ENCODE measurements around the gene EIPR1.

Gene EIPR1

DNA sequence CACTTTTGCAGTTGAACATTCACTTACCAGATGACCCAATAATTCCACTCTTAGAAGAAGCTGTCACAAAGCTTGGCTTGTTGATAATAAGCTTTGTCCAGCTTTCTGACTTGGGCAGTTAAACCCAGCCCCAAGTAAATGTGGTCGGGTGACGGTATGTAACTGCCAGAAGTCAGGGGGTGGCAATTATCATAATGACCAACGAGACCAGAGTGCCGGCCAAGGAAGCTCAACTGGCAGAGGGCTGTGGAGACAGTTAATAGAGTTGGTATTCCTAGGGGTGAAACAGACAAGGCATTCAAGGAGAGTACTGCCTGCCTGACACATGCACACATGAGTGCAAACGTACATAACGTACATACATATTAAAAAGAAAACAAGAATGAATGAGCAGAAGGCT is 116.7 kb downstream of the EIPR1 start:
- Mint-ChIP-seq H3K4me1 (peaks cover 13% of the 10 kb centered on the region), H3K27me3 (no peaks in the 10 kb centered on the region), H3K36me3 (peaks cover 57% of the 10 kb centered on the region), H3K4me3 (no peak overlapping the region), H3K27ac (no peak overlapping the region), H3K9me3 (no peaks in the 10 kb centered on the region)
- ATAC-seq, result no peak

GRCh38 chr2:3257826-3258225 is 119.8 kb downstream of the EIPR1 start:
- Mint-ChIP-seq H3K27me3 (no peaks in the 10 kb centered on the region), H3K36me3 (peaks cover 71% of the 10 kb centered on the region), H3K27ac (peak overlapping the region; percentile 53), H3K9me3 (no peaks in the 10 kb centered on the region), H3K4me1 (peaks cover 43% of the 10 kb centered on the region), H3K4me3 (no peak overlapping the region)
- no peak for ATAC-seq

DNA sequence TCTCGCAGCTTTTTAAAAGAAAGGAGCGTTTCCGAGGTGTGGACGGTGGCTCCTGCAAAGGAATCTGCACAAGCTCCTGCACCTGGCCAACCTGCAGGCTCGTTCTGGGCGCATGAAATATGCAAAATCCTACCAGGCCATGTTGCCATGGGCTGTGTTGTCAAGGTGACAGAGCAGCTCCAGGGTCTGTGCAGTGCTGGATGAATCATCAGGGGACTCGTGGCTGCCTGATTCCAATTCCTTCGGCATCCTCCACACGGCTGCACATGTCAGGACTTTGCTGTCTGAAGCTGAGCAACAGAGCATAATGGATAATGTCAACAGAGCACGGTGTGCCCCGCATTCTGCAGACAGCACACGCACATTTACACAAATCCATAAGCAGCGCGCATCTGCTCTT is 120.5 kb downstream of the EIPR1 start:
- no peak overlapping the region for H3K4me3 Mint-ChIP-seq
- H3K36me3 Mint-ChIP-seq, result peaks cover 70% of the 10 kb centered on the region

GRCh38 chr2:3256605-3257004 is 121.0 kb downstream of the EIPR1 start:
- no peaks in the 10 kb centered on the region for H3K9me3 Mint-ChIP-seq
- no peak for ATAC-seq
- H3K27ac Mint-ChIP-seq, result peak overlapping the region; percentile 92
- H3K4me3 Mint-ChIP-seq, result no peak overlapping the region
- H3K27me3 Mint-ChIP-seq, result no peaks in the 10 kb centered on the region
- peaks cover 70% of the 10 kb centered on the region for H3K36me3 Mint-ChIP-seq
- peaks cover 43% of the 10 kb centered on the region for H3K4me1 Mint-ChIP-seq

More for the DNA sequence above, 120.5 kb downstream of the EIPR1 start:
- peaks cover 43% of the 10 kb centered on the region for H3K4me1 Mint-ChIP-seq
- H3K9me3 Mint-ChIP-seq, result no peaks in the 10 kb centered on the region
- H3K27me3 Mint-ChIP-seq, result no peaks in the 10 kb centered on the region
- peak overlapping the region; percentile 53 for H3K27ac Mint-ChIP-seq
- ATAC-seq, result no peak

GRCh38 chr2:3256157-3256556 is 121.5 kb downstream of the EIPR1 start:
- ATAC-seq, result no peak
- peak overlapping the region; percentile 92 for H3K27ac Mint-ChIP-seq

GRCh38 chr2:3254442-3254941 is 123.1 kb downstream of the EIPR1 start:
- H3K27me3 Mint-ChIP-seq, result no peaks in the 10 kb centered on the region
- peak overlapping the region; percentile 92 for H3K27ac Mint-ChIP-seq
- peak overlapping the region; percentile 30 for H3K4me3 Mint-ChIP-seq
- peaks cover 2% of the 10 kb centered on the region for H3K9me3 Mint-ChIP-seq
- ATAC-seq, result peak; percentile 92
- peaks cover 68% of the 10 kb centered on the region for H3K36me3 Mint-ChIP-seq
- H3K4me1 Mint-ChIP-seq, result peaks cover 42% of the 10 kb centered on the region

More at GRCh38 chr2:3256157-3256556, 121.5 kb downstream of the EIPR1 start:
- H3K36me3 Mint-ChIP-seq, result peaks cover 70% of the 10 kb centered on the region
- peaks cover 43% of the 10 kb centered on the region for H3K4me1 Mint-ChIP-seq
- H3K27me3 Mint-ChIP-seq, result no peaks in the 10 kb centered on the region
- no peaks in the 10 kb centered on the region for H3K9me3 Mint-ChIP-seq
- H3K4me3 Mint-ChIP-seq, result no peak overlapping the region

- Mint-ChIP-seq H3K27me3 (no peaks in the 10 kb centered on the region), H3K36me3 (peaks cover 73% of the 10 kb centered on the region), H3K9me3 (peaks cover 7% of the 10 kb centered on the region), H3K27ac (peak overlapping the region; percentile 92), H3K4me1 (peaks cover 37% of the 10 kb centered on the region), H3K4me3 (peak overlapping the region; percentile 30)
- peak; percentile 3 for ATAC-seq
Measured at GRCh38 chr2:3253913-3254441, 123.6 kb downstream of the EIPR1 start.

DNA sequence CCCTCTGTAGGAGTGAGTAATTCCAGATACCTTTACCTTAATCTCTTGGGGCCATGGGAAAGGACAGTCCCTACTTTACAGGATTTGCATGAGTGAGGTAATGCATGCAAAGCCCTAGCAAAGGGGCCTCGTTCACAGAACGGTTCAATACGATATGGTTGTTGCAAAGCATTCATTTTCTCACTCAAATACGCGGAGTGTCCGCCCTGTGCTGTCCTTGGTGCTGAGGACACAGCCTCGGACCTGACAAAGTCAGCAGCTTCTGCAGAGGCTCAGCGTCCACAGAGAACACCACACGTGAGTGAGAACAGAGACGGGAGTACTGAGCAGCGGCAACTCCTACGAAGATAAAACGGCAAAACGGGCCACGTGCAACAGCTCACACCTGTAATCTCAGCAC is 125.7 kb downstream of the EIPR1 start:
- H3K4me3 Mint-ChIP-seq, result no peak overlapping the region
- no peaks in the 10 kb centered on the region for H3K27me3 Mint-ChIP-seq
- H3K9me3 Mint-ChIP-seq, result peaks cover 10% of the 10 kb centered on the region
- peak overlapping the region; percentile 92 for H3K27ac Mint-ChIP-seq
- H3K36me3 Mint-ChIP-seq, result peaks cover 81% of the 10 kb centered on the region
- H3K4me1 Mint-ChIP-seq, result peaks cover 34% of the 10 kb centered on the region
- ATAC-seq, result no peak

DNA sequence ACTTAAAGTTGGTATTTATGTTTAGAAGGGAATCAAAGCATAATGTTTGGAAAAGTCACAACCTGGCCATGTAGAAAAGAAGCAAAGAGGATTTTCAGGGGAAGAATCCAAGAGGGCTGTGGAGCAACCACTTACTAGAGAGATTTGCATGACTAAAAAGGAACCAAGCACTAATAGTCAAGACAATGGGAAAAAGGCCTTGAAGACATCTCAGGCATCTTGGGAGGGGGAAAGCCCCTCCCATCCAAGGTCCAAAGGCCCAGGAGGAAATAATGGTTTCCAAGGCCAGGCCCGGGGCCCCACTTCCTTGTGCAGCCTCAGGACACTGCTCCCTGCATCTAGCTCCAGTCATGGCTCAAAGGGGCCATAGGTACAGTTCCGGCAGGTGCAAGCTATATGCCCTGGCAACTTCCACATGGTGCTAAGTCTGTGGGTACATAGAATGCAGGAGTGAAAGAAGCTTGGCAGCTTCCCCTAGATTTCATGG is 128.1 kb downstream of the EIPR1 start:
- Mint-ChIP-seq H3K4me3 (no peak overlapping the region), H3K27ac (no peak overlapping the region), H3K9me3 (peaks cover 10% of the 10 kb centered on the region), H3K4me1 (peaks cover 16% of the 10 kb centered on the region), H3K36me3 (peaks cover 73% of the 10 kb centered on the region), H3K27me3 (no peaks in the 10 kb centered on the region)
- ATAC-seq, result no peak

GRCh38 chr2:3248754-3249475 is 128.7 kb downstream of the EIPR1 start:
- peaks cover 10% of the 10 kb centered on the region for H3K9me3 Mint-ChIP-seq
- H3K4me3 Mint-ChIP-seq, result no peak overlapping the region
- no peak overlapping the region for H3K27ac Mint-ChIP-seq
- peaks cover 13% of the 10 kb centered on the region for H3K4me1 Mint-ChIP-seq
- no peaks in the 10 kb centered on the region for H3K27me3 Mint-ChIP-seq
- peaks cover 70% of the 10 kb centered on the region for H3K36me3 Mint-ChIP-seq
- ATAC-seq, result no peak

DNA sequence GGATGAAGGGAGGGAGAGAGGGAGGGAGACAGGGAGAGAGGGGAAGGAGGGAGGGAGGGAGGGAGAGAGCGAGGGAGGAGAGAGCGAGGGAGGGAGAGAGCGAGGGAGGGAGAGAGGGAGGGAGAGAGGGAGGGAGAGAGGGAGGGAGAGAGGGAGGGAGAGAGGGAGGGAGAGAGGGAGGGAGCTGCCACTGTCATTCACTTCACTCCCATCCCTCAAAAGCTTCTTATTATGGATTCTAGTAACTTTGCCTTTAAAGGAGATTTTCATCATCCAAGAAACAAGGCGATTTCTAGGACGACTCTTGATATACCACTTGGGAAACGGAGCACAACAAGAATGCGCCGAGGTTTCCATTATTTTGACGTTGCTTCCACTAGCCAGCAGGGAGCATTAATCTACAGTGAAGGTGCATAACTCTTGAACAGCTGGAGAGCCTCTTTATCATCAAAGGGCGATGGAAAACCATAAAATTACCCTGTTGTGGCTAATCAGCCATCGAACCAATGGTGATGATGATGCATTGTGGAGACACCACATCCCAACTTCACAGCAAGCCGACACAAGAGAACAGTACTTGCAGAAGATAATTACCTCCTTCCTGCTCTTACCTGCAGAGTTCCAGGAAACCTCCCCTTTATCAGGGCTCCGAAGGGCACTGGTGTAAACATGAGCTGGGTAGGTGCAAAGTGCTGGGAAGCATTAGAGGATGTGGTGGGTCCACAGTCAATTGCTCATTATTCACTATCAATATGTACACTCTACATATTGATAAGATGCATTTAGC is 130.5 kb downstream of the EIPR1 start:
- Mint-ChIP-seq H3K4me1 (peaks cover 19% of the 10 kb centered on the region), H3K9me3 (peaks cover 10% of the 10 kb centered on the region), H3K27me3 (no peaks in the 10 kb centered on the region), H3K36me3 (peaks cover 58% of the 10 kb centered on the region), H3K27ac (peak overlapping the region; percentile 64), H3K4me3 (no peak overlapping the region)
- no peak for ATAC-seq

GRCh38 chr2:3246406-3246805 is 131.2 kb downstream of the EIPR1 start:
- no peak for ATAC-seq
- Mint-ChIP-seq H3K4me1 (peaks cover 21% of the 10 kb centered on the region), H3K27ac (peak overlapping the region; percentile 31), H3K27me3 (no peaks in the 10 kb centered on the region), H3K9me3 (peaks cover 10% of the 10 kb centered on the region), H3K36me3 (peaks cover 50% of the 10 kb centered on the region), H3K4me3 (no peak overlapping the region)

DNA sequence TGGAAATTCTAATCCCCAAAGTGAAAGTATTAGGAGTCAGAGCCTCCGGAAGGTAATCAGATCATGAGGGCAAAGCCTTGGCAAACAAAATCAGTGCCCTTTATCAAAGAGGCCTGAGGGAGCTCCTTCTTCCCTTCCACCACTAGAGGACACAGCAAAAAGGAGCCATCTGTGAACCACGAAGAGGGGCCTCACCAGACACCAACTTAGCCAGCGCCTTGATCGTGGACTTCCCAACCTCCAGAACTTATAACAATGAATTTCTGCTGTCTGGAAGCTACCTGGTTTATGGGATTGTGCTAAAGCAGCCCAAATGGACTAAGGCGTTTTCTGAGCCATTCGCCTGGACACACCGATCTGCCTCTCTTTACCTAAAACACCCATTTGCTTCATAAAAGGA is 133.1 kb downstream of the EIPR1 start:
- ATAC-seq, result no peak
- peaks cover 38% of the 10 kb centered on the region for H3K36me3 Mint-ChIP-seq
- peak overlapping the region; percentile 67 for H3K27ac Mint-ChIP-seq

DNA sequence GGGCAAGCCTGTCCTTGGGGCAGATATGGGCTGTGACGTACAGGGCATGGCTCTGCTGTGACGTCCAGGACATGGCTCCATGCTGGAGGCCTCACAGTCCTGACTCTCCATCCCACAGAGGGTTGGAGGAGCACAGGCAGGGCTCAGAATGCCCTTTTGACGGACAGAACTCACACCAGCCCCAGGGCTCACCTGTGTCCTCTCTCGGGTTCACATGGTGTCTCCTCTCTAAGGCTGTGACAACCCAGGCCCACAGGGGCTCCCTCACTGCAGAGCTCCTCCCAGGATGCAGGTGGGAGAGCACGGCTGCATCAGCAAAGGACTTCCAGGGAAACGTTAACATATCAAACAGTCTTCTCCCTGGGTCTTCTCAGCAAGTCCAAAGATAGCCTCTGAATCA is 133.8 kb downstream of the EIPR1 start:
- H3K9me3 Mint-ChIP-seq, result peaks cover 1% of the 10 kb centered on the region
- peak overlapping the region; percentile 67 for H3K27ac Mint-ChIP-seq
- peak overlapping the region; percentile 8 for H3K4me3 Mint-ChIP-seq
- peak; percentile 64 for ATAC-seq
- H3K36me3 Mint-ChIP-seq, result peaks cover 32% of the 10 kb centered on the region
- H3K4me1 Mint-ChIP-seq, result peaks cover 21% of the 10 kb centered on the region
- H3K27me3 Mint-ChIP-seq, result no peaks in the 10 kb centered on the region

More for the DNA sequence above, 133.1 kb downstream of the EIPR1 start:
- Mint-ChIP-seq H3K4me3 (no peak overlapping the region), H3K9me3 (peaks cover 8% of the 10 kb centered on the region), H3K27me3 (no peaks in the 10 kb centered on the region), H3K4me1 (peaks cover 21% of the 10 kb centered on the region)

- peaks cover 21% of the 10 kb centered on the region for H3K4me1 Mint-ChIP-seq
- ATAC-seq, result peak; percentile 63
- peaks cover 32% of the 10 kb centered on the region for H3K36me3 Mint-ChIP-seq
Measured at GRCh38 chr2:3242747-3243369, 134.8 kb downstream of the EIPR1 start.

More at GRCh38 chr2:3242747-3243369, 134.8 kb downstream of the EIPR1 start:
- peak overlapping the region; percentile 64 for H3K27ac Mint-ChIP-seq
- H3K27me3 Mint-ChIP-seq, result no peaks in the 10 kb centered on the region
- H3K9me3 Mint-ChIP-seq, result no peaks in the 10 kb centered on the region
- no peak overlapping the region for H3K4me3 Mint-ChIP-seq

All from stimulated activated memory B cell treated with anti-CD40 and anti-IgM and Interleukin-4, amounts not matched to agents 10 μg/mL and 1 μg/mL and 100 μg/mL, for 72 hours (primary cell).